Ectodermal cell (in vitro differentiated cells): ENCODE data around the gene G3BP2.
"Not testable (repeated sequence)": the region's sequence is repeated elsewhere in the genome, so short reads cannot be mapped to it uniquely, and the experiment has no call there.

Source experiments
- H3K27ac ChIP-seq: 2 replicates; pipeline ENCODE4 v1.7.0; 2013; ENCODE audit warnings: mild to moderate bottlenecking, low read depth, low read length; ENCODE audit not compliant: insufficient read depth, poor library complexity, severe bottlenecking
- H3K27me3 ChIP-seq: 2 replicates; pipeline ENCODE4 v1.7.0; 2013; ENCODE audit warnings: mild to moderate bottlenecking, low read length; ENCODE audit not compliant: insufficient read depth, control insufficient read depth, poor library complexity, severe bottlenecking
- H3K36me3 ChIP-seq: one replicate; pipeline ENCODE4 v1.7.0; 2013; ENCODE audit warnings: low read length; ENCODE audit not compliant: control insufficient read depth, insufficient read depth
- H3K4me1 ChIP-seq: one replicate; pipeline ENCODE4 v1.7.0; 2013; ENCODE audit warnings: low read length; ENCODE audit not compliant: control insufficient read depth, insufficient read depth
- H3K4me3 ChIP-seq: 2 replicates; pipeline ENCODE4 v1.7.0; 2013; ENCODE audit warnings: low read depth, low read length, control low read depth; ENCODE audit not compliant: insufficient read depth
- H3K9me3 ChIP-seq: 2 replicates; pipeline ENCODE4 v1.7.0; 2013; ENCODE audit warnings: mild to moderate bottlenecking, low read length, moderate library complexity; ENCODE audit not compliant: control insufficient read depth
- WGBS, 2 experiments: methylation state at CpG; one replicate each; pipeline ENCODE4 v1.1.7; 2013; ENCODE audit warnings: missing lambda C conversion rate in 2 of 2; 5-methylcytosine and 5-hydroxymethylcytosine counted together

The G3BP2 gene

GRCh38 chr4:75705198-75705977 is 32.2 kb upstream of the G3BP2 start:
- no peak overlapping the region for H3K4me3 ChIP-seq
- WGBS, 2 experiments: 9 to 17% methylated on average over 6 of the region's 6 CpGs
- no peaks in the 10 kb centered on the region for H3K9me3 ChIP-seq
- no peaks in the 10 kb centered on the region for H3K36me3 ChIP-seq
- H3K27me3 ChIP-seq: no peaks in the 10 kb centered on the region
- H3K27ac ChIP-seq: peak overlapping the region; percentile 68
- H3K4me1 ChIP-seq: peaks cover 11% of the 10 kb centered on the region

GRCh38 chr4:75702919-75703411 is 29.8 kb upstream of the G3BP2 start:
- H3K27ac ChIP-seq: no peak overlapping the region
- H3K9me3 ChIP-seq: no peaks in the 10 kb centered on the region
- H3K27me3 ChIP-seq: no peaks in the 10 kb centered on the region
- H3K36me3 ChIP-seq: no peaks in the 10 kb centered on the region
- peaks cover 11% of the 10 kb centered on the region for H3K4me1 ChIP-seq
- no peak overlapping the region for H3K4me3 ChIP-seq
- 58 to 63% methylated on average over 4 of the region's 4 CpGs for WGBS, 2 experiments

- peaks cover 3% of the 10 kb centered on the region for H3K4me1 ChIP-seq
- WGBS, 2 experiments: no CpG with 5 or more reads among the region's 1 CpG
- H3K27ac ChIP-seq: peak overlapping the region; percentile 8
- H3K4me3 ChIP-seq: no peak overlapping the region
- no peaks in the 10 kb centered on the region for H3K27me3 ChIP-seq
- no peaks in the 10 kb centered on the region for H3K9me3 ChIP-seq
- H3K36me3 ChIP-seq: no peaks in the 10 kb centered on the region
Measured at GRCh38 chr4:75699299-75699698, 26.1 kb upstream of the G3BP2 start.

- Histone ChIP-seq H3K27me3 (no peaks in the 10 kb centered on the region), H3K4me1 (peaks cover 3% of the 10 kb centered on the region), H3K27ac (no peak overlapping the region), H3K36me3 (no peaks in the 10 kb centered on the region), H3K9me3 (no peaks in the 10 kb centered on the region), H3K4me3 (no peak overlapping the region)
- WGBS, 2 experiments: 81 to 82% methylated on average over 2 of the region's 2 CpGs
Measured at GRCh38 chr4:75698963-75699228, 25.7 kb upstream of the G3BP2 start.

- Histone ChIP-seq H3K4me1 (peaks cover 3% of the 10 kb centered on the region), H3K27me3 (no peaks in the 10 kb centered on the region), H3K36me3 (no peaks in the 10 kb centered on the region), H3K27ac (no peak overlapping the region), H3K4me3 (no peak overlapping the region), H3K9me3 (no peaks in the 10 kb centered on the region)
- 91 to 92% methylated on average over 6 of the region's 6 CpGs for WGBS, 2 experiments
Measured at GRCh38 chr4:75698162-75698962, 25.2 kb upstream of the G3BP2 start.

GRCh38 chr4:75696581-75696980 is 23.4 kb upstream of the G3BP2 start:
- H3K36me3 ChIP-seq: no peaks in the 10 kb centered on the region
- no peak overlapping the region for H3K4me3 ChIP-seq
- no peak overlapping the region for H3K27ac ChIP-seq
- H3K4me1 ChIP-seq: no peaks in the 10 kb centered on the region
- no peaks in the 10 kb centered on the region for H3K9me3 ChIP-seq
- WGBS, 2 experiments: 79 to 81% methylated on average over 3 of the region's 3 CpGs
- H3K27me3 ChIP-seq: no peaks in the 10 kb centered on the region

GRCh38 chr4:75696071-75696470 is 22.9 kb upstream of the G3BP2 start:
- H3K36me3 ChIP-seq: no peaks in the 10 kb centered on the region
- no peak overlapping the region for H3K27ac ChIP-seq
- no peaks in the 10 kb centered on the region for H3K27me3 ChIP-seq
- H3K9me3 ChIP-seq: no peaks in the 10 kb centered on the region
- 55 to 57% methylated on average over 2 to 3 of the region's 3 CpGs for WGBS, 2 experiments
- no peak overlapping the region for H3K4me3 ChIP-seq
- no peaks in the 10 kb centered on the region for H3K4me1 ChIP-seq

GRCh38 chr4:75692066-75692465 is 18.9 kb upstream of the G3BP2 start:
- H3K4me3 ChIP-seq, H3K27ac ChIP-seq, H3K36me3 ChIP-seq, H3K9me3 ChIP-seq, H3K27me3 ChIP-seq, H3K4me1 ChIP-seq: not testable (repeated sequence)
- 94 to 96% methylated on average over 5 of the region's 5 CpGs for WGBS, 2 experiments

GRCh38 chr4:75687125-75687524 is 13.9 kb upstream of the G3BP2 start:
- H3K27me3 ChIP-seq, H3K4me1 ChIP-seq, H3K27ac ChIP-seq, H3K36me3 ChIP-seq, H3K9me3 ChIP-seq, H3K4me3 ChIP-seq: not testable (repeated sequence)
- 95 to 97% methylated on average over 1 of the region's 1 CpG for WGBS, 2 experiments

GRCh38 chr4:75686346-75686745 is 13.1 kb upstream of the G3BP2 start:
- no peaks in the 10 kb centered on the region for H3K36me3 ChIP-seq
- no peaks in the 10 kb centered on the region for H3K27me3 ChIP-seq
- WGBS, 2 experiments: 81 to 95% methylated on average over 3 of the region's 3 CpGs
- no peaks in the 10 kb centered on the region for H3K4me1 ChIP-seq
- no peak overlapping the region for H3K4me3 ChIP-seq
- H3K9me3 ChIP-seq: no peaks in the 10 kb centered on the region
- no peak overlapping the region for H3K27ac ChIP-seq
